Measurements from ENCODE around the gene C13orf42. TPM values are rescaled to one million over a fixed set of nuclear protein-coding genes. Genes with fewer than 3 reads are reported as not detected.

C13orf42 gene
- polyA plus RNA-seq, 1 donor from 2014 or later = not detected

DNA sequence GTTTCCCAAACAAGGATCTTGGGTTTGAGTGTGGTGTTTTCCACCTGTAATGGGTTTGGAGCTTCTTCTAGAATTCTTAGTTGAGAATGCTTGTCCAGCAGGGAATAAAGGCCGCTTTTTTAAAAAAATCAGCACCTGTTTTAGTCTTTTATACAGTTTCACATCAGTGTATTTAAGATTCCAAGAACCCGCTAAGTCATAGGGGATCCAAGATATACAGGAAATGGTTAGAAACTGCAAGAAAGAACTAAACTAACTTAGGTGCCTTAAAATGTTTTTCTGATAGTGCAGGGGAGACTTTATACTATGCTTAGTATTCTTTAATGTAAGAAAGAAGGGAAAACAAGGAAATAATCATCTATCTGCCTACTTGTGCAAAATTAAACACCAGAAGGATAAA lies 74.7 kb downstream of the C13orf42 start:
- Mint-ChIP-seq H3K36me3 (no peaks in the 10 kb centered on the region), H3K27me3 (peaks cover 6% of the 10 kb centered on the region), H3K4me3 (no peak overlapping the region), H3K4me1 (no peaks in the 10 kb centered on the region), H3K9me3 (no peaks in the 10 kb centered on the region), H3K27ac (no peak overlapping the region)

DNA sequence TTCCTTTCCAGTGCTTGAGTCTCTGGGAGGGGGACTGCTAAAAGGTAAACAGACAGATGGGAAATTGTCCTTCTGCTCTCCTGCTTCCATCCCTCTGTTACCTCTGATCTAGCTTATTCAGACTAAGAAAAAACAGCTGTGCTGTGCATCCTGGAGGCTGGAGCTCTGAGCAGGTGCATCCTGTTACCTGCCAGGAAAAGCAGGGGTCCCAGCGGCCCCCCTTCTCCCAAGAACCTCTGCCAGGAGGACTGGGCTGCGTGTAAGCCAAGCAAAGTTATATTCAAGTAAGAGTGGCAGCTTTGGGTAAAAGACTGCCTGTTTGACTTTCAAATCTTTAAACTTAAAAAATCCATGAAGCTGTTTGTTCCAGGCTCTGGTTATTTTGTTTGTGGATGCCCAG lies 75.1 kb downstream of the C13orf42 start:
- Mint-ChIP-seq H3K4me3 (no peak overlapping the region), H3K9me3 (no peaks in the 10 kb centered on the region), H3K27me3 (peaks cover 5% of the 10 kb centered on the region), H3K27ac (no peak overlapping the region), H3K4me1 (no peaks in the 10 kb centered on the region), H3K36me3 (no peaks in the 10 kb centered on the region)

DNA sequence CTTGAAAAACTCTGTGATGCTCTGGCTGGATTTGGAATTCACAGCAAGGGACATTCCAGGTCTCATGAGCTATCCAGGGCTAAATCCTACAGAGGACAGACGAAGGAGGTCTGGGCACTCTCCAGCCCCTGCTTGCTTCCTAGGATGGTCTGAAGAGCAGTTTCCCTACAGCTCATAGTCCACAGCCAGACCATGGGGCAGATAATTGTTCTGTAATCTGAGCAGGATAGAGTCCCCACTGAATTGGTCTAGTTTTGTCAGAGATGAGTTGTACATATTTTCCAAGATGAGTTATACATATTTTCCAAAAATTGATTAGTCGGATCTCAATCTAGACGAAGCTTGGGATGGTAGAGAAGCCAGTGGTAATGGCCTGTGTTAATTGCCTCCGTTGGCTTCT lies 75.6 kb downstream of the C13orf42 start:
- H3K27me3 Mint-ChIP-seq = peaks cover 5% of the 10 kb centered on the region
- no peaks in the 10 kb centered on the region for H3K4me1 Mint-ChIP-seq
- H3K27ac Mint-ChIP-seq = no peak overlapping the region
- no peak overlapping the region for H3K4me3 Mint-ChIP-seq
- H3K9me3 Mint-ChIP-seq = no peaks in the 10 kb centered on the region
- no peaks in the 10 kb centered on the region for H3K36me3 Mint-ChIP-seq

DNA sequence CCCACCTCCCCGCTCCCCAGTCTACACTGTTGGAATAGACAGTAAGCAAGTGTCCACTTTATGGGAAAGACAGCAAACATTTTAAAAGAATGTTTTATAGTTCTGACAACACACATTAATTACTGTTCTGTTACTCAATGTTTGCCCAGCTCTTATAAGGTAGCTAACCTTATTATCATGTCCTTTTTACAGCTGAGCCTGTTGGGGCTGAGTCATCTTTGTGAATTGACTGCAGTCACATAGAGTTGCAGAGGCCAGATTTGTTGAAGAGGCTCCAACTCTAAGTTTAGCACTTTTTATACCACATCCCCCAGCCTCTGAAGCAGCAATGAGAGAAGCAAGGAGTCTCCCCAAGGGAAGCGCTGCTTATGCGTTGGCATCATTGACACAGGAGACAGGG lies 76.2 kb downstream of the C13orf42 start:
- no peaks in the 10 kb centered on the region for H3K9me3 Mint-ChIP-seq
- H3K27ac Mint-ChIP-seq = no peak overlapping the region
- no peaks in the 10 kb centered on the region for H3K4me1 Mint-ChIP-seq
- no peak overlapping the region for H3K4me3 Mint-ChIP-seq
- peaks cover 2% of the 10 kb centered on the region for H3K27me3 Mint-ChIP-seq
- no peaks in the 10 kb centered on the region for H3K36me3 Mint-ChIP-seq

DNA sequence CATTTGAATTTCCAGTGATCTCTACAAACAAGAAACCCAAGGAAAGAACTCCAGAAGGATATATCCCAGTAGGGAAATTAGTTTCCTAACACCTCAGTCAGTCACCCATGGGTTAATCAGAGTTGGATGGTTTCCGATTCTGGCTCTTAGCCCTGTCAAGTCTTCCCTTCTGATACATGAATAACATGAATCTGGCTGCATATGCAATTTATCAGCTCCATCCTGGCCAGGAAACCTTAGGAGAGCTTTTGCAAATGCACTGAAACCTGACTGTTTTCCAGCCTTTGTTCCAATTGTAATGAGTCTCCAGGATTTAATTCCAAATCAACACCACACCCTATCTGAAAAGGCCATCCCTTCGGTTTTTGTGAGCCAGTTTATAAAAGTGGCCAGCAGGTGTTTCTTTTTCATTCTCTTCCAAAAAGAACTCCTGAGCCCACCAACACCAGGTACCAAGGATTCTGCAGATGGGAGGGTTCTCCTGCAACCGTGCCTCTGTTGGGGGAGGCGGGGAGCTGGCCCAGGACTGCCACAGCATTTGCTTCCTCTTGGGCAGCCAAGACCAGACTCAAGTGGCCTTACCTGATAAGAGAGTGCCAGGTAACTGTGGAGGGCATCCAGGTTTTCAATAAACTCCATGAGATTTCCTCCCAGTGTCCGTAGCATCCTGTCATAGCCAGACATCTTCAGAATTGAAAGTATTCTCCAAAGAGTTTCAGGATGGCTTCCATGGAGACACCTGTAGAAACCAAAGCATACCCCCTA lies 77.5 kb downstream of the C13orf42 start:
- H3K27me3 Mint-ChIP-seq = peaks cover 2% of the 10 kb centered on the region
- H3K4me1 Mint-ChIP-seq = no peaks in the 10 kb centered on the region
- H3K27ac Mint-ChIP-seq = no peak overlapping the region
- no peak overlapping the region for H3K4me3 Mint-ChIP-seq
- H3K9me3 Mint-ChIP-seq = no peaks in the 10 kb centered on the region
- no peaks in the 10 kb centered on the region for H3K36me3 Mint-ChIP-seq

DNA sequence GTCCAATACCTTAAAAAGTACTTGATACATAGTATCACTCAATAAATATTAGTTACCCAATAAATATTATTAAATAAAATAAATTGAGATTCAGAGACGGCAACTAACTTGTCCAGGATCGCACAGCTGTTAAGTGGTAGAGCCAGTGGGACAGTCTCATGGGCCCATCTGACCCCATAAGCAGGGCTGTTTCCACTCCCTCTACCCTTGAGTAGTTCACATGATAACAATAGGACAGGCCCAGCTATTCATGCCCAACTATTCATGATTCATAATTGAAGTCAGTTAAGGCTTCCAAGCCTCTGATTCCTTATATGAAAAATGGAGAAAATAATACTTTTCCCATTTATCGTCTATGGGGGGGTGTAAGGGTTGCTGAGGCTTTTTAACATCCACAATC lies 78.2 kb downstream of the C13orf42 start:
- Mint-ChIP-seq H3K4me1 (no peaks in the 10 kb centered on the region), H3K4me3 (no peak overlapping the region), H3K9me3 (no peaks in the 10 kb centered on the region), H3K27ac (no peak overlapping the region), H3K27me3 (peaks cover 2% of the 10 kb centered on the region), H3K36me3 (no peaks in the 10 kb centered on the region)

Other genes starting within 250 kb of the C13orf42 start
- 189 TPM for gene RNASEH2B, start 201.5 kb downstream of the C13orf42 start, polyA plus RNA-seq
- gene FAM124A, start 111.1 kb upstream of the C13orf42 start, polyA plus RNA-seq = not detected
- gene SERPINE3, start 228.4 kb upstream of the C13orf42 start, polyA plus RNA-seq = not detected

Data from IgD-negative memory B cell (primary cell).